NT2/D1 (cell line): ENCODE results near the gene HOXA10.

ENCODE experiments used
- DNase-seq: peaks from one replicate; pipeline ENCODE4 v3.0.0-alpha.2; 2011; ENCODE audit warnings: low read depth, low spot score
- H3K27me3 ChIP-seq: 2 replicates; pipeline ENCODE4 v1.6.0; 2011; ENCODE audit warnings: mild to moderate bottlenecking; ENCODE audit not compliant: insufficient read length, insufficient read depth
- H3K36me3 ChIP-seq: 2 replicates; pipeline ENCODE4 v1.6.1; 2011; ENCODE audit warnings: mild to moderate bottlenecking, low read length, mixed read lengths; ENCODE audit not compliant: insufficient read depth, insufficient read length
- H3K4me1 ChIP-seq: 2 replicates; pipeline ENCODE4 v1.5.1; 2011; ENCODE audit not compliant: insufficient read depth, insufficient read length
- H3K4me3 ChIP-seq: 2 replicates; pipeline ENCODE4 v1.5.1; 2011; ENCODE audit warnings: low read depth; ENCODE audit not compliant: insufficient read length
- H3K9ac ChIP-seq: 2 replicates; pipeline ENCODE4 v1.6.0; 2011; ENCODE audit warnings: low read depth; ENCODE audit not compliant: insufficient read length
- H3K9me3 ChIP-seq: 2 replicates; pipeline ENCODE4 v1.5.1; 2011; ENCODE audit warnings: mild to moderate bottlenecking, low read length; ENCODE audit not compliant: insufficient read depth
- SUZ12 ChIP-seq: IDR thresholded peaks from 2 replicates; pipeline ENCODE4 v1.6.1; 2011; ENCODE audit not compliant: insufficient read length, insufficient read depth; ENCODE audit errors: extremely low read depth
- YY1 ChIP-seq: IDR thresholded peaks from 2 replicates; pipeline ENCODE4 v1.6.1; 2011; ENCODE audit not compliant: insufficient read length, insufficient read depth
- ZNF274 ChIP-seq: IDR thresholded peaks from 2 replicates; pipeline ENCODE4 v1.6.1; 2011; ENCODE audit warnings: mild to moderate bottlenecking, low read depth, low read length

Gene HOXA10

GRCh38 chr7:27175626-27176523 lies 1.8 kb upstream of the HOXA10 start:
- H3K4me1 ChIP-seq = peaks cover 15% of the 10 kb centered on the region
- H3K9me3 ChIP-seq = no peaks in the 10 kb centered on the region
- no peak overlapping the region for H3K9ac ChIP-seq
- H3K4me3 ChIP-seq = no peak overlapping the region
- TF ChIP-seq ZNF274 (no peak), SUZ12 (peak; percentile 39), YY1 (no peak)
- peaks cover 100% of the 10 kb centered on the region for H3K27me3 ChIP-seq
- no peak for DNase-seq
- H3K36me3 ChIP-seq = no peaks in the 10 kb centered on the region

GRCh38 chr7:27174874-27175625 lies 930 bp upstream of the HOXA10 start:
- no peaks in the 10 kb centered on the region for H3K36me3 ChIP-seq
- H3K4me1 ChIP-seq = peaks cover 15% of the 10 kb centered on the region
- H3K27me3 ChIP-seq = peaks cover 100% of the 10 kb centered on the region
- DNase-seq = no peak
- no peak overlapping the region for H3K9ac ChIP-seq
- no peak overlapping the region for H3K4me3 ChIP-seq
- H3K9me3 ChIP-seq = no peaks in the 10 kb centered on the region
- TF ChIP-seq YY1 = no peak
- no peak for TF ChIP-seq SUZ12
- TF ChIP-seq ZNF274 = no peak

GRCh38 chr7:27173511-27173955 lies 587 bp downstream of the HOXA10 start:
- peaks cover 100% of the 10 kb centered on the region for H3K27me3 ChIP-seq
- TF ChIP-seq SUZ12 = peak; percentile 77
- no peak for TF ChIP-seq YY1

GRCh38 chr7:27172823-27173510 lies 1.2 kb downstream of the HOXA10 start:
- TF ChIP-seq YY1 (no peak), ZNF274 (no peak), SUZ12 (peak; percentile 73)
- Histone ChIP-seq H3K4me3 (peak overlapping the region; percentile 15), H3K27me3 (peaks cover 100% of the 10 kb centered on the region), H3K9me3 (no peaks in the 10 kb centered on the region), H3K36me3 (no peaks in the 10 kb centered on the region), H3K4me1 (peaks cover 17% of the 10 kb centered on the region), H3K9ac (no peak overlapping the region)
- DNase-seq = no peak

More at GRCh38 chr7:27173511-27173955, 587 bp downstream of the HOXA10 start:
- Histone ChIP-seq H3K4me3 (peak overlapping the region; percentile 15), H3K9me3 (no peaks in the 10 kb centered on the region), H3K9ac (no peak overlapping the region), H3K36me3 (no peaks in the 10 kb centered on the region), H3K4me1 (peaks cover 17% of the 10 kb centered on the region)
- DNase-seq = no peak

GRCh38 chr7:27172315-27172774 lies 1.8 kb downstream of the HOXA10 start:
- no peak overlapping the region for H3K9ac ChIP-seq

GRCh38 chr7:27171637-27172314 lies 2.3 kb downstream of the HOXA10 start:
- H3K9ac ChIP-seq = no peak overlapping the region
- peaks cover 17% of the 10 kb centered on the region for H3K4me1 ChIP-seq
- no peak for DNase-seq
- H3K9me3 ChIP-seq = no peaks in the 10 kb centered on the region
- no peaks in the 10 kb centered on the region for H3K36me3 ChIP-seq
- TF ChIP-seq SUZ12 = peak; percentile 97
- no peak for TF ChIP-seq YY1
- peaks cover 100% of the 10 kb centered on the region for H3K27me3 ChIP-seq
- H3K4me3 ChIP-seq = no peak overlapping the region

More at GRCh38 chr7:27172315-27172774, 1.8 kb downstream of the HOXA10 start:
- H3K27me3 ChIP-seq = peaks cover 100% of the 10 kb centered on the region
- no peak for DNase-seq
- no peaks in the 10 kb centered on the region for H3K9me3 ChIP-seq
- H3K4me1 ChIP-seq = peaks cover 17% of the 10 kb centered on the region
- no peak overlapping the region for H3K4me3 ChIP-seq
- no peaks in the 10 kb centered on the region for H3K36me3 ChIP-seq
- TF ChIP-seq YY1 (no peak), ZNF274 (no peak), SUZ12 (no peak)
